DMS114 treated with DMSO at 0.1 percent for 48 hours (cell line): ENCODE results near the gene IFNA8.
"Not testable (repeated sequence)": the region's sequence is repeated elsewhere in the genome, so short reads cannot be mapped to it uniquely, and the experiment has no call there.

ENCODE experiments used
- DNase-seq: peaks from one replicate; lab custom pipeline; 2025; ENCODE audit not compliant: unreplicated experiment; lab: John Stamatoyannopoulos, UW

IFNA8 gene

GRCh38 chr9:21415493-21416267 lies 6.8 kb downstream of the IFNA8 start:
- DNase-seq: no peak

DNA sequence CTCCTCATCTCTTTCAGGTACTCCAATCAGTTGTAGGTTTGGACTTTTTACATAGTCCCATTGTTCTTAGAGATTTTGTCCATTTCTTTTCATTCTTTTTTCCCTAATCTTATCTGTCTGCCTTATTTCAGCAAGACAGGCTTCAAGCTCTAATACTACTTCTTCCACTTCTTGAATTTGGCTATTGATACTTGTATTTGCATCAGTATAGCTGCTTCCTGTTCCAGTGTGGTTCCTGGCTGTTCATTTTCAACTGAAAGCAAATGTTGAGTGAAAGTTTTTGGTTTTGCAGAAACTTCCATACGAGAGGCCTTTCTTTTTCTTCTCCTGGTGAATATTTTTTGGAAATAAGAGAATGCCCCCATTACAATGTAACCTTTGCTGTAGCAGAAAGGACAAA lies 19.3 kb downstream of the IFNA8 start:
- no peak for DNase-seq

DNA sequence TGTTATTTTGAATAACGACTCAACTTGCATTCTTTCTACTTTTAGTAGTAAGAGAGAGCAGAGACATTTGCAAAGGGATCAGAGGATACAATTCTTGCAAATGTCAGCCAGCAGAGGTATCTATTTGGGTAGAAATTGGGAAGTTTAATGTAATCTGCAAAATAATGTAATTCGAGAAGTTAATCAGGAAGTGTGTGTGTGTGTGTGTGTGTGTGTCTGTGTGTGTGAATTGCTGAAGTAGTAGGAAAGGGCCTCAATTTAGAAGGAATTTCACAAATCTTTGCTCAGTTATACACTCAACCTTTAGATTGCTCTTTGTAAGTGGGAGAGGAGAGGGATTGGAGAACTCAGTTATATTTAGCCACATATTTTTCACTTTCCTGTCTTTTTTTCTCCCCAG lies 20.3 kb downstream of the IFNA8 start:
- no peak for DNase-seq

- DNase-seq: no peak
These were observed 23.9 kb downstream of the IFNA8 start for GRCh38 chr9:21432672-21433425.

GRCh38 chr9:21434202-21435014 lies 25.5 kb downstream of the IFNA8 start:
- DNase-seq: peak; percentile 0

DNA sequence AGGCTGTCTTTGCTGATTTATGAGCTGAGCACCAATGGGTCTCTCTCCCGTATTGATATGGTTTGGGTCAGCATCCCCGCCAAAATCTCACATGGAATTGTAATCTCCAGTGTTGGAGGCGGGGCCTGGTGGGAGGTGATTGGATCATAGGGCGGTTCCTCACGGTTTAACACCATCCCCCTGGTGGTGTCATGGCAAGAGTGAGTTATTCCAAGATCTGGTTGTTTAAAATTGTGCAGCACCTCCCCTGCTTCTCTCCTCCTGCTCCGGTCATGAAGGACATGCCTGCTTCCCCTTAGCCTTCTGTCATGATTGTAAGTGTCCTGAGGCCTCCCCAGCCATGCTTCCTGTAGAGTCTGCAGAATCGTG lies 26.1 kb downstream of the IFNA8 start:
- not testable (repeated sequence) for DNase-seq

- DNase-seq: no peak
These were observed 31.2 kb downstream of the IFNA8 start, which contains the start of gene IFNA1 for GRCh38 chr9:21440139-21440538. Gene IFNA1, plus strand, starts transcription at chr9:21440439. Its CDS starts 69 bp downstream, at chr9:21440508.

DNA sequence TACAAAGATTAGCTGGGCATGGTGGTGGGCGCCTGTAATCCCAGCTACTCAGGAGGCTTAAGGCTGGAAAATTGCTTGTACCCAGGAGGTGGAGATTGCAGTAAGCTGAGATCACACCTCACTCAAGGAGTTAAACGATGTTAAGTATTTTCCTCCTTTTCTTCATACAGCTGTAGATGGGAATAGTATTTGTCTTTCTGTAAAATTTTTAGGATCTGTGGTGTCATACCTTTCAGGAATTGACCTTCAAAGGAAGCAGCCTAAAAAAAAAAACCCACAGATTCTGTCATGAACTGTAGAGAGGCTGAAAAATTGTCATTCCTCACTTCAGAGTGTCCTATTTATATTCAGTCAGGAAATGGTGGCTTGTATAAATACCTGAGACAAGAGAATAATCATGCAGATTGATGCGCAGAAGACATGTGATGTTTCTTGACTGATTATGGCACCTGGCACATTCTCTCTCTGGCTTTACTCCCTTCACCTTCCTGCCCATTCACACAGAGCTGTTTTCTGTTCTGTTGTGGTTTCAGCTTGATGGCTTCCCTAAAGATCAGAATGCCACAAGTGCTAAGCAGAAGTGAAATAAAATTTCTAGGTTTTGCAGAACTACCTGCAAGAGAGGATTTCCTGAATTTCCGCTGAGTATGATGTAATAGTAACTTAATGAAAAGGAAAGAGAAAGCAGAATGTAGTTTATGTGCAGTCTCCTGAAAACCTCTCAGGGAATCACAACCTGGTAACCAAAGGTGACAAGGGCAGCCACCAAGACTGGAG lies 35.1 kb downstream of the IFNA8 start:
- no peak for DNase-seq

GRCh38 chr9:21449312-21449711 lies 40.4 kb downstream of the IFNA8 start:
- DNase-seq: not testable (repeated sequence)

- DNase-seq: no peak
These were observed 41.9 kb downstream of the IFNA8 start for GRCh38 chr9:21450733-21451394.

GRCh38 chr9:21452681-21453080 lies 43.8 kb downstream of the IFNA8 start:
- DNase-seq: no peak

- DNase-seq: no peak
These were observed 45.2 kb downstream of the IFNA8 start for GRCh38 chr9:21454149-21454548.

- DNase-seq: peak; percentile 35
These were observed 46.4 kb downstream of the IFNA8 start for GRCh38 chr9:21455320-21455719.
